ENCODE data around the gene FAM193B.

Gene FAM193B

DNA sequence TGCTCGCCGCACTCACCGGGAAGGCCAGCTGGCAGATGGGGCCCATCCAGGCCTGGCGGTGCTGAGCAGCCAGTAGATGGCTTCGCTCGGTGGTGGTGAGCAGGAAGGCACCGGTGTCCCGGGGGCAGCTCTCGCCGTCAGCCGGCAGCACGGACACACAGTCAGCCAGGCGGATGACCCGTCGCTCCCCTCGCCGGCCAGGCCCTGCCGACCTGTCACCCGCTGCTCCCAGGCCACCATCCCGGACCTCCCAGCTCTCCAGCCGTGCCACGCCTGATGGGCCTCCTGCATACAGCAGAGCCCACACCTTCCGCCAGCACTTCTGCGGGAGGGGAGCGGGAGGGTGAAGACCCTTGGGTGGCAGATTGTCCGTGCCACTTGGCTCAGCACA, 46.1 kb downstream of the FAM193B start:
- H3K36me3 Mint-ChIP-seq (ENCODE audit: insufficient read depth) = peaks cover 9% of the 10 kb centered on the region
- H3K4me1 Mint-ChIP-seq = peaks cover 5% of the 10 kb centered on the region
- no peak overlapping the region for H3K27ac Mint-ChIP-seq (ENCODE audit: low read depth)
- ATAC-seq (replicated peaks; ENCODE audit: extremely low read depth, poor library complexity, severe bottlenecking) (no peak), DNase-seq (ENCODE audit: low spot score in 2 of 2) (no peak)
- H3K4me3 Mint-ChIP-seq = no peak overlapping the region
- H3K9me3 Mint-ChIP-seq = no peaks in the 10 kb centered on the region
- H3K27me3 Mint-ChIP-seq = no peaks in the 10 kb centered on the region

DNA sequence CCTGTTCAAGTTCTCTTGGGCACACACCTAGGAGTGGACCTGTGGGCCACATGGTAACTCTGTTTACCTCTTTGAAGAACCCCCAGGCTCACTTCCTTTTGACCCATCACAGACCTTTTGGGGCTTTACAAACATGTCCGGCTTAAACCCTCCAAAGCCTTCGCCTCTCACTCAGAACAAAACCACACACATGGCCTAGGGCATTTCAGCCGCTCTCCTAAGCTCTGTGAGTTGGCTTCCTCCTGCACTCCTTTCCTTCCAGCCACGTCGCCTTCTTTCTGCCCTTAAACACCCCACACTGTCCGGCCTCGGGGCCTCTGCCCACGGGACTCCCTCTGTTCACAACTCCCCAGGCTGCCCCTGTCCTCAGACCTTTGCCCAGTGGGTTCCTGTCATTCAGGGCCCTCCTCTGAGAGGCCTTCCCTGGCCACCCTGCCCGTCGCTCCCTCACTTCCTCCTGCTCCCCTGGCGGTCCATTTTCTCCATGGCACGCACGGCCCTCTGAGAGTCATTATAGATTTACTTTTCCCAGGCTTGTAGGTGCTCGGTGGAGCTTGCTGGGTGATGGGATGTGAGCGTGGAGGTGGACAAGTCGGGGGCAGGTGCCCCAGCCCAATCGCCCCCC, 46.7 kb downstream of the FAM193B start:
- Mint-ChIP-seq H3K27me3 (no peaks in the 10 kb centered on the region), H3K9me3 (no peaks in the 10 kb centered on the region), H3K4me3 (no peak overlapping the region), H3K4me1 (peaks cover 5% of the 10 kb centered on the region), H3K36me3 (ENCODE audit: insufficient read depth) (peaks cover 8% of the 10 kb centered on the region), H3K27ac (ENCODE audit: low read depth) (no peak overlapping the region)
- ATAC-seq (replicated peaks; ENCODE audit: extremely low read depth, poor library complexity, severe bottlenecking) = no peak
- no peak for DNase-seq (ENCODE audit: low spot score in 2 of 2)

DNA sequence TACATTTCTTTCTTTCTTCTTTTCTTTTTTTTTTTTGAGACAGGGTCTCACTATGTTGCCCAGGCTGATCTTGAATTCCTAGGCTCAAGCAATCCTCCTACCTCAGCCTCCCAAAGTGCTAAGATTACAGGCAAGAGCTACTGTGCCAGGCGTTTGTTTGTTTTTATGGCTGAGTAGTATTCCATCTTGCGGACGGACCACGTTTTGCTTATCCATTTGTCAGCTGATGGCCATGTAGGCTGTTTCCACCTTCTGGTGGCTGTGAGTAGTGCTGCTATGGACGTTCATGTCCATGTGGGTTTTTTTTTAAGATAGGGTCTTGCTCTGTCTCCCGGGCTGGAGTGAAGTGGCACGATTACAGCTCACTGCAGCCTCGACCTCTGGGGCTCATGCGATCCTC, 47.2 kb downstream of the FAM193B start:
- Mint-ChIP-seq H3K9me3 (no peaks in the 10 kb centered on the region), H3K27me3 (no peaks in the 10 kb centered on the region), H3K27ac (ENCODE audit: low read depth) (no peak overlapping the region), H3K36me3 (ENCODE audit: insufficient read depth) (peaks cover 8% of the 10 kb centered on the region), H3K4me3 (no peak overlapping the region), H3K4me1 (peaks cover 5% of the 10 kb centered on the region)
- ATAC-seq (replicated peaks; ENCODE audit: extremely low read depth, poor library complexity, severe bottlenecking) (no peak), DNase-seq (ENCODE audit: low spot score in 2 of 2) (no peak)

DNA sequence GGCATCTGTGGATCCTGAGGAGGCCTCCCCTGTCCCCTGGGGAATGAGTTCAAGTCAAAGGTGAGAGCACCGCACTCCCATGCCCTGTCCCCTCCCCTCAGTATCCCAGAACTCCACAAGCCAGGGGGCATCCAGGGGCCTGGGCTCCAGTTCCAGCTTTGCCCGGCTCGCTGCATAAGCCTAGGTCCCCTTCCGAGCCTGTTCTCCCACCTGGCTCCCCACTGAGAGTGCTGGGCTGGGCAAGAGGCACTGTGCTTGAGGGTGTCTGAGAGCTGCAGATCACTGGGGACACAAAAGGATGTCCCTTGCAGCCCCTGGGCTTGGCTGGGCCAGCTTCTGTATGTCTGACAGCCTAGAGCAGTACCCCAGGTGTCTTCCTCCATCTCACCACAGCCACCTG, 49.3 kb downstream of the FAM193B start:
- Mint-ChIP-seq H3K27ac (ENCODE audit: low read depth) (peak overlapping the region; percentile 20), H3K27me3 (no peaks in the 10 kb centered on the region), H3K36me3 (ENCODE audit: insufficient read depth) (peaks cover 4% of the 10 kb centered on the region), H3K9me3 (no peaks in the 10 kb centered on the region), H3K4me3 (no peak overlapping the region), H3K4me1 (peaks cover 10% of the 10 kb centered on the region)
- DNase-seq (ENCODE audit: low spot score in 2 of 2) = no peak
- ATAC-seq (replicated peaks; ENCODE audit: extremely low read depth, poor library complexity, severe bottlenecking) = no peak

DNA sequence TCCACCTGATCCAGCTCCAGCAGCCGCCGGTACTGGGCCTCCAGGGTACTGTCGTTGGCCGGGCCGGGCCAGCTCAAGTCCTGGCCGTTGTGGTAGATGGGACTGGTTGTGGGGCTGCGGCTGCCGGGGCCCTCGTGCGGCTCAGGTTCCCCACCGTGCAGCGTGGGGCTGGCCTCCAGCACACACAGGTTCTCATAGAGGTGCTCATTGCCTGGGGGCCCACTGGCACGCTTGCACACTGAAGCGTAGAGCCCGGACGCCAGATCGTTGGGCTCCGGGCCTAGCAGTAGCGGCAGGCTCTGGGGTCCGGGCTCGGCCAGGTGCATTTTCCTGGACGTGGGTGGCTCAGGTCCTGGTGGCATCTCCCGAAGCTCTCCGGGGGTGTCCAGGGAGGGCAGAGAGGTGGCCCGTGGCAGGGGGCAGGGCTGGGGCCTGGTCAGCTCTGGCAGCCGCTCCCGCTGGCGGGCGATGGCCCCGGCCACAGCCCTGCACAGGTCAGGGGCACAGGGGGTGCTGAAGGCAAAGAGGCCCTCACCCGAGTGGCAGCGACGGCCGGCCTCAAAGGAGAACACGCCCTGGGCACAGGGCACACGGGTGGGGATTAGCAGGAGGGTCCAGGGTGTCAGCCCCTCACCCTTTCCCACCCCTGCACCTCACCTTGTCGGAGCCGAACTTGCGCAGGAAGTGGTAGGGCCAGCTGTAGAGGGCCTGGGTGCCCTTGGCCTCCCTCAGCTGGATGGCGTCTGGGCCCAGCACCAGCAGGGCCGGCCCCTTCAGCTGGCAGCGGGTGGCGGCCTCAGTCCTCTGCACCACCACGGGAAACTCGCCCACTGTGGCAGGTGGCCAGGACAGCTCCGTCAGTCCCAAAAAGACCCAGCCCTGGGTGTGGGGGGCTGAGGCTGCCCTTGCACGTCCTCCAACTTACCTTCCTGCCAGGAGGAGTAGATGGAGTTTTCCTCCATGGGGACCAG, 50.0 kb downstream of the FAM193B start:
- Mint-ChIP-seq H3K4me3 (no peak overlapping the region), H3K27ac (ENCODE audit: low read depth) (no peak overlapping the region), H3K9me3 (no peaks in the 10 kb centered on the region), H3K27me3 (no peaks in the 10 kb centered on the region), H3K4me1 (peaks cover 11% of the 10 kb centered on the region), H3K36me3 (ENCODE audit: insufficient read depth) (peaks cover 4% of the 10 kb centered on the region)
- ATAC-seq (replicated peaks; ENCODE audit: extremely low read depth, poor library complexity, severe bottlenecking) (no peak), DNase-seq (ENCODE audit: low spot score in 2 of 2) (no peak)

DNA sequence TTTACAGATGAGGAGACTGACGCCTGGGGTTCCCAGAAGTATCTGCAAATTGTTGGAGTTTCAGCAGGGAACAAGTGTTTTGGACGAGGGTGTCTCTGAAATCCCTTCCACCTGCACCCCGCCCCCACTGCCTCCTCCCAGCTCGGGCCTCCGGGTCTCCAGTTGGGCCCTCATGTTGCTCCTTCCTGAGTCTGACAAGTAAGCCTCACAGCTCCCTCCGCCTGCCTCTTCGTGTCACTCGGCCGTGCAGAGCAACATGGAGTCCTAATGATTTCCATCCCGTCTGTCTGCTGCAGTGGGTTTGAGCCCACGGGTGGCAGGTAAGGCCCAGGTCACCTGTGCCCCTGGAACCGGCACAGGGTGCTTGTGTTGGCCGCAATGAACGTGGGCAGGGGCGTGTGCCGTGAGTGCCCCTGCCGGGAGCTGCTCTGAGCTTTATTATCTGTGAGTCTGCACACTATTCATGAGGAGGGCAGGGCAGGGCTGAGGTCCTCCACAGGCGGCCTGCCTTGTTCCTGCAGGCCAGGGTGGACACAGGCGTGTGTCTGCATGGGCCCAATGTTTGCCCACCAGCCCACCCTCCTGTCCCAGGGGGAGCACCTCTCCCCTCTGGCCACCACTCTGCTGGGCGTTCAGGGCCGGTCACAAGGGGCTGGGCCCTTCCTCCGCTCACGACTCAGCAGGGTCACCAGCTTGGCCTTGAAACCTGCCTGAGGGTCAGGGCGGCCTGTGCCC, 50.8 kb downstream of the FAM193B start:
- no peaks in the 10 kb centered on the region for H3K9me3 Mint-ChIP-seq
- H3K27me3 Mint-ChIP-seq = no peaks in the 10 kb centered on the region
- peaks cover 4% of the 10 kb centered on the region for H3K36me3 Mint-ChIP-seq (ENCODE audit: insufficient read depth)
- ATAC-seq (replicated peaks; ENCODE audit: extremely low read depth, poor library complexity, severe bottlenecking) (no peak), DNase-seq (ENCODE audit: low spot score in 2 of 2) (no peak)
- H3K4me3 Mint-ChIP-seq = no peak overlapping the region
- no peak overlapping the region for H3K27ac Mint-ChIP-seq (ENCODE audit: low read depth)
- peaks cover 15% of the 10 kb centered on the region for H3K4me1 Mint-ChIP-seq

DNA sequence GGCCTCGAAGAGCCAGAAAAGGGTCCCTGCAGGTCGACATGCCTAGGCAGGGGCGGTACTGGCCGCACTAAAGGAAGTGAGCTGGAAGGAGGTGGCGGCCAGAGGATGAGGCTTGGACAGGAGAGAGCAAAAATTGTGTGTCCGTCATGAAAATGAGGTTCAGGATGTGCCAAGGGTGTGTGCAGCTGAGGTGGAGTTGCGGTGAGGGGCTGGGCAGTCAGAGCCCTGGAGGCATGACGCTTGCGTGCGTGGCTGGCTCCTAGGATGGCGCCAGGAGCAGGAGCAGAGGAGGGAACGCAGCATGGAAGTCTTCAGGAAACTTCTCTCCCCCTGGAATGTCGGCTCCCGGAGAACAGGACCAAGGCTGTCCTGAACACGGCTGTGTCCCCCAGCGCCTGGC, 51.5 kb downstream of the FAM193B start:
- H3K36me3 Mint-ChIP-seq (ENCODE audit: insufficient read depth) = peaks cover 6% of the 10 kb centered on the region
- no peak for ATAC-seq (replicated peaks; ENCODE audit: extremely low read depth, poor library complexity, severe bottlenecking)
- H3K4me1 Mint-ChIP-seq = peaks cover 21% of the 10 kb centered on the region
- H3K27ac Mint-ChIP-seq (ENCODE audit: low read depth) = peak overlapping the region; percentile 33
- no peaks in the 10 kb centered on the region for H3K9me3 Mint-ChIP-seq
- no peak for DNase-seq (ENCODE audit: low spot score in 2 of 2)
- no peaks in the 10 kb centered on the region for H3K27me3 Mint-ChIP-seq
- H3K4me3 Mint-ChIP-seq = no peak overlapping the region

DNA sequence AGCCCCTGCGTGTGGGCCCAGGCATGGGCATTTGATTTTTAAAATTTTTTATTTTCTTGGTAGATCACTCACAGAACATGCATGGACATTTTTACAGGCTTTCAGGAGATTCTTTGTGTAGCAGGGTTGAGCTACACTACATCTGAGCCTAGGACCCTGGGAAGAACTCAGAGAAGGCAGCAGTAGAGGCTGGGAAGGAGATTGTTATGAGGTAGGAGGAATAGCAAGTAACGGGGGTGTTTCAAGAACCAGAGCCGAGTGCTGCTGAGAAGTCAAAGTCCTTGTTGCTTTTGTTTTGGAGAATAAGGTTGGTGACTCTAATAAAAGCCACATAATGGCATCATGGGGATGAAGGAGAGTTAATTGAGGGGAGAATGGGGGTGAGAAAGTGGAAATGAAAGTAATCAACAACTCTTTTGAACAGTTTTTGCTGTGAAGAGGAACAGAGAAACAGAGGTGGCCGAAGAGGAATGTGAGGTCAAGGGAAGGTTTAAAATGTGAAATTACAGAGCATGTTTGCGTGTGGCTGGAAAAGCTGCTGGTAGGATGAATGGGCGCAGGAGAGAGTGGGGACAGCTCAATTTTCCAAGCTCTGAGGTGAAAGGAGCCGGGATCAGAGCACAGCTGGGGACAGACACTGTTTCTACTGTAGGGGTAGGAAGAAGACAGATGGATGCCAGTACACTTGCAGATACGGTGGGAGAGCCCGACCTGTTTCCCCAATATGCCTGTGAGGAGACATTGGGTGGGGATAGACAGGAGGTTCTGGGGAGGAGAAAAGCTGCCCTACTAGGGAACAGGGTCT, 52.3 kb downstream of the FAM193B start:
- no peak for ATAC-seq (replicated peaks; ENCODE audit: extremely low read depth, poor library complexity, severe bottlenecking)
- H3K4me1 Mint-ChIP-seq = peaks cover 25% of the 10 kb centered on the region

DNA sequence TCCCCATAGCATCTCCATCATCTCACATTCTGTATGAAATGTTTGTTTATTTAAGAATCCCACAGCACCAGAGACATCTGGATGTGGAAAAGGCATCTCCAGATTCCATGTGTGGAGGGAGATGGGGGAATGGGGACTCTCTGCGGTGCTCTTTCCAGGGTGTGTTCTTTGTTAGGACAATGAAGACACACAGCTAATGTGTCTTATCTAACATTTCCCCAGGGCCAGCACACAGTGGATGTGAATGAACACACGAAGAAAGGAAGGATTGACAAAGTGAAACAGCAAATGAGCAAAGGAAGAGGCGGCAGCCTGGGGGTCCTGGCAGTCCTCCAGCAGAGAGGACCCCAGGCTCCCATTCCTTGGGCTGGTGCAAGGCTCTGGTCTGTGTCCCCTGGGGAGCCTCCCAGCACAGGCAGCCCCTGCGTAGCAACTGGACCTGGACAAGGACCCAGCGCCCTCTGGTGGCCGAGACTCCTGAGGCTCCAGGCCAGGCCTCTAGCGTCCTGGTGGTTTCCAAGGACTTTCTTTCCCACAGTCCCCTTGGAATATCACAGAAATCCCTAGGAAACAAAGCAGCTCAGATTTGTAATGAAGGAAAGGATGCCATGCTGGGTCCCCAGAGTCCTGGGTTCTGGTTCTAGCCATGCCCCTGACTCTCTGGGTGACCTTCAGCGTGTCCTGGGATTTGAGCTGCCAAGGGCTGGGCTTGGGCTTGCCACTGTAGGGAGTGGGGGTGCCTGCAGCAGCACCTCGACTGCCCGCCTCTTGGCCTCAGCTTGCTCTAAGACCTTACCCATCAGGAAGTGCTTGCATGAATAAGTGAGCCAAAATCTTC, 53.5 kb downstream of the FAM193B start:
- Mint-ChIP-seq H3K27ac (ENCODE audit: low read depth) (no peak overlapping the region), H3K4me1 (peaks cover 31% of the 10 kb centered on the region), H3K9me3 (no peaks in the 10 kb centered on the region), H3K36me3 (ENCODE audit: insufficient read depth) (peaks cover 6% of the 10 kb centered on the region), H3K4me3 (no peak overlapping the region), H3K27me3 (no peaks in the 10 kb centered on the region)
- peak; percentile 66 to 83 for DNase-seq (ENCODE audit: low spot score in 2 of 2)
- ATAC-seq (replicated peaks; ENCODE audit: extremely low read depth, poor library complexity, severe bottlenecking) = no peak

More for the DNA sequence above, 52.3 kb downstream of the FAM193B start:
- Mint-ChIP-seq H3K36me3 (ENCODE audit: insufficient read depth) (peaks cover 6% of the 10 kb centered on the region), H3K27me3 (no peaks in the 10 kb centered on the region), H3K4me3 (no peak overlapping the region), H3K9me3 (no peaks in the 10 kb centered on the region), H3K27ac (ENCODE audit: low read depth) (peak overlapping the region; percentile 58)
- DNase-seq (ENCODE audit: low spot score in 2 of 2) = no peak

DNA sequence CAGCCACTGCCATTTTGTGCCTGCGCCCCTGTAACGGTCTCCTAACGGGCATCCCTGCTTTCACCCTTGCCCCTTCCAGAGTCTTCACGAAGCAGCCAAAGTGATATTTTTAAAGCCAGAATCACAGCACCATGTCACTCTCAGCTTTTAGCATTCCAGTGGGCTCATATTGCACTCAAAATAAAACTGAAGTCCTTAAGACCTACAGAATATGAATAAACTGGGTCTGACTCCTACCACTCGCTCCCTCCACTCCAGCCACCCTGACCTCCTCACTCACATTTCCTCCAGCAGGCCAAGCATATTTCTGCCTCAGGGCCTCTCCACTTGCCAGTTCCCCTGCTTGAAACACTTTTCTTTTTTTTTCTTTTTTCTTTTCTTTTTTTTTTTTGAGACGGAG, 54.5 kb downstream of the FAM193B start:
- Mint-ChIP-seq H3K27me3 (no peaks in the 10 kb centered on the region), H3K27ac (ENCODE audit: low read depth) (no peak overlapping the region), H3K4me3 (peak overlapping the region; percentile 43), H3K36me3 (ENCODE audit: insufficient read depth) (peaks cover 2% of the 10 kb centered on the region), H3K4me1 (peaks cover 32% of the 10 kb centered on the region), H3K9me3 (no peaks in the 10 kb centered on the region)
- DNase-seq (ENCODE audit: low spot score in 2 of 2) (no peak), ATAC-seq (replicated peaks; ENCODE audit: extremely low read depth, poor library complexity, severe bottlenecking) (no peak)

DNA sequence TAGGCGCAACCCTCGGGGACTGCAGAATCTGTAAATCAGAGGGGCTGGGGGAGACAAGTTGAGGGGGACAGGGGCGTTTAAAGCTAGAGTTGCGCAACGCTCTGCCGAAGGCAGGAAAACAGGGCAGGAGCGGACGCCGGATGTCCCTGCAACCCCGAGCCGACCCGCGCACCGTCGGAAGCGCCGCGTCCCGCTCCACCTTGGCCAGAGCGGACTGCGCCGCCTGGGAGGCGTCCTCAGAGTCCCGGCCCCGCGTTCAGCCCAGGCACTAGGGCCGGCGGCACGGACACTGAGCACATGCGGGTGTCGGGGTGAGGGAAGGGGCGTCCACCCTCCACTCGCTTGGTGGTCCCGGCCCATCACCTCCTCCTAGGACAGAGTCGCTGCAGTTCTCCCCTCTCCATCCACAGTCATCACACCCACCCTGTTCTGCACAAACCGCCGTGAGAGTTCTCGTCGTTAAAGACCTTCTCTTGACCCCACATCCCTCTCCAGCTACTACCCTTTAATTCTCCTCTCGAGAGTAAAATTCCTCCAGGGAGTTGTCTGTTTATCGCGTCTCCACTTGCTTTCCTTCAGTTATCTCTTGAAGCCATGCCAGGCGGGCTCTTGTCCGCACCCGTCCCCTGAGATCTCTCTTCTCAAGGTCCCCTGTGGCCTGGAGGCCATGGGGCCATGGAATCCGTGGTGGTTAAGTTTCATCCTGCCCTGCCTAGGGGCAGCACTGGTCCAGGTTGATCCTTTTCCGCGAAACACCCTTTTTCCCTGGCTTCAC, 56.2 kb downstream of the FAM193B start:
- peak overlapping the region; percentile 13 for H3K27ac Mint-ChIP-seq (ENCODE audit: low read depth)
- H3K36me3 Mint-ChIP-seq (ENCODE audit: insufficient read depth) = peaks cover 2% of the 10 kb centered on the region
- peak; percentile 4 for ATAC-seq (replicated peaks; ENCODE audit: extremely low read depth, poor library complexity, severe bottlenecking)
- DNase-seq (ENCODE audit: low spot score in 2 of 2) = no peak
- H3K4me1 Mint-ChIP-seq = peaks cover 33% of the 10 kb centered on the region
- H3K4me3 Mint-ChIP-seq = peak overlapping the region; percentile 80
- H3K9me3 Mint-ChIP-seq = no peaks in the 10 kb centered on the region
- H3K27me3 Mint-ChIP-seq = no peaks in the 10 kb centered on the region
